ENCODE measurements around the gene AFF3. TPM values are rescaled to one million over a fixed set of nuclear protein-coding genes. Genes with fewer than 3 reads are reported as not detected.

Gene AFF3
- total and polyA plus RNA-seq, 2 of the 8 experiments (the other 6 are each of a cell fraction or from before 2014, with no cell fraction given), result 0.27 to 3.0 TPM

DNA sequence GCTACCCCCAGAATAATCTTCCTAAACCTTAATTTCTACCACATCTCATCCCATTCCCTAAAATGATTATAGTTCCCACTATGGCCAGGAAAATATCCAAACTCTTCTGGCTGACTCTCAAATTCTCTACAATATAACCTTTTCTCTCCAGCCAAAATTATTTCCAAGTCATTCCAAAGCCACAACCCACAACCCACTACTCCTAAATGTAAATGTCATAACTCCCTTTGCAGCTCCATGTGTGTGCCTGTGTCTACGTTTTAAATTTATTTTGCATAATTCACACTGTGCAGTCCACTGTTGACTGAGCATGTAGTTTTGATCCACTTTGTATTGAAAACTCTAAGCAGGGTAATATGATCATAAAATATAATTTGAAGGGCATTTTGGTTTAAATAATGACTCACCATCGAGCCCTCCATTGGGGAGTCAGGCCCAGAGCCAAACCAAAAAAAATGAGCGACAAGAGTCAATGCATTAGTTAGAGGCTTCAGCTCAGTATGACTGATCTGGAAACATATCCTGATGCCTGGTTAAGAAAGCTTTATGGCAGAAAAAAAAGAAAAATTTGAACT lies 171.0 kb downstream of the AFF3 start:
- H3K27me3 ChIP-seq (replicated peaks in 1 of 4; ENCODE audit: control insufficient read depth in 3 of 4, extremely low read depth in 1 of 4, insufficient read depth in 3 of 4, low read length in 3 of 4), result no peaks in the 10 kb centered on the region
- no peak overlapping the region for H3K23ac ChIP-seq (ENCODE audit: insufficient read length)
- H3K9me3 ChIP-seq (ENCODE audit: insufficient read depth in 2 of 2, low read depth in 1 of 2, low read length in 1 of 2), result no peaks in the 10 kb centered on the region
- H4K91ac ChIP-seq (replicated peaks; ENCODE audit: insufficient read length, low read length), result no peak overlapping the region
- H3K9ac ChIP-seq (replicated peaks in 1 of 4; ENCODE audit: extremely low read depth in 1 of 4, low read depth in 3 of 4, low read length in 3 of 4), result no peak overlapping the region
- H3K4me3 ChIP-seq (ENCODE audit: extremely low read depth in 1 of 4, insufficient read depth in 2 of 4, low read depth in 3 of 4, low read length in 4 of 4), result no peak overlapping the region
- H2AFZ ChIP-seq (ENCODE audit: low read length), result no peak overlapping the region
- FAIRE-seq, result no peak
- H3K27ac ChIP-seq (ENCODE audit: low read depth, low read length), result no peak overlapping the region
- no peak overlapping the region for H2BK120ac ChIP-seq (replicated peaks; ENCODE audit: low read depth, low read length)
- no peak for DNase-seq (ENCODE audit: low read depth in 1 of 2, low spot score in 2 of 2)
- H2BK20ac ChIP-seq (ENCODE audit: low read length), result no peak overlapping the region
- no peaks in the 10 kb centered on the region for H3K36me3 ChIP-seq (ENCODE audit: control insufficient read depth in 2 of 4, insufficient read depth in 4 of 4, low read length in 3 of 4)
- H4K8ac ChIP-seq (ENCODE audit: extremely low read depth, insufficient read depth, low read length), result no peak overlapping the region
- H2BK12ac ChIP-seq (ENCODE audit: low read depth, low read length), result no peak overlapping the region
- no peak overlapping the region for H3K4me2 ChIP-seq (ENCODE audit: insufficient read depth in 1 of 2, low read depth in 2 of 2, low read length in 2 of 2)
- H3K79me2 ChIP-seq (ENCODE audit: control insufficient read depth in 1 of 2, insufficient read depth in 2 of 2, low read length in 2 of 2), result no peaks in the 10 kb centered on the region
- H2BK5ac ChIP-seq (ENCODE audit: low read depth, low read length), result no peak overlapping the region
- peaks cover 0 to 3% (median 0%) of the 10 kb centered on the region in 4 experiments; a peak in 1 of 7 replicates for H3K4me1 ChIP-seq (replicated peaks in 1 of 4; ENCODE audit: control insufficient read depth in 3 of 4, insufficient read depth in 4 of 4, low read length in 3 of 4)
- H4K5ac ChIP-seq (ENCODE audit: insufficient read length, low read depth, low read length), result no peak overlapping the region
- no peak overlapping the region for H2AK5ac ChIP-seq (ENCODE audit: low read depth, low read length)
- no peak overlapping the region for H3K56ac ChIP-seq (replicated peaks; ENCODE audit: insufficient read length, low read depth, low read length)
- H4K20me1 ChIP-seq (replicated peaks in 1 of 2; ENCODE audit: control insufficient read depth in 1 of 2, insufficient read depth in 2 of 2, low read length in 2 of 2), result no peaks in the 10 kb centered on the region
- H3K4ac ChIP-seq (replicated peaks; ENCODE audit: insufficient read length, low read depth, low read length), result no peak overlapping the region
- H3K18ac ChIP-seq (ENCODE audit: extremely low read depth, low read length), result no peak overlapping the region
- no peak overlapping the region for H3K14ac ChIP-seq (ENCODE audit: insufficient read length)
- WGBS, 2 experiments (ENCODE audit: extremely low coverage in 1 of 2, insufficient coverage in 1 of 2, insufficient read length in 1 of 2, insufficient replicate concordance in 2 of 2, low coverage in 1 of 2, low lambda C conversion rate in 2 of 2, missing lambda C conversion rate in 1 of 2), result 91% methylated on average over 3 of the region's 3 CpGs; no CpG with 5 or more reads in 1 of the 2 experiments
- H2BK15ac ChIP-seq (ENCODE audit: low read length), result no peak overlapping the region
- no peaks in the 10 kb centered on the region for H3K79me1 ChIP-seq (ENCODE audit: low read depth, low read length)
- ChIA-PET POLR2A (ENCODE audit: partially characterized antibody) (no interaction called here), CTCF (ENCODE audit: partially characterized antibody) (interaction anchor here (0.6 to 0.7 kb wide), 2 partner anchors 12 to 43 kb away, joined by 3 read pairs; no protein-coding TSS in a partner anchor)
- H3K23me2 ChIP-seq (ENCODE audit: low read depth, low read length), result no peaks in the 10 kb centered on the region; the same call in 1 of the 2 replicates
- TF ChIP-seq NRF1 (IDR thresholded peaks at IDR 0.05; ENCODE audit: low read depth, low read length), result no peak
- no peak for TF ChIP-seq KDM1A (IDR thresholded peaks at IDR 0.05; ENCODE audit: borderline replicate concordance, low read length)
- TF ChIP-seq SIX5 (IDR thresholded peaks at IDR 0.05; ENCODE audit: low read depth, low read length), result no peak
- no peak for TF ChIP-seq SRF (IDR thresholded peaks at IDR 0.05; ENCODE audit: low read depth, low read length)
- TF ChIP-seq SP2 (IDR thresholded peaks at IDR 0.05; ENCODE audit: low read length), result no peak
- no peak for TF ChIP-seq SIRT6 (IDR thresholded peaks at IDR 0.05; ENCODE audit: low read length)
- no peak for TF ChIP-seq JUN (IDR thresholded peaks at IDR 0.05; ENCODE audit: low read depth, low read length)
- no peak for TF ChIP-seq CREB1 (IDR thresholded peaks at IDR 0.05)
- TF ChIP-seq EP300 (IDR thresholded peaks at IDR 0.05; ENCODE audit: borderline replicate concordance in 1 of 2, low read depth in 2 of 2, low read length in 2 of 2), result no peak
- TF ChIP-seq, protein P1, sequence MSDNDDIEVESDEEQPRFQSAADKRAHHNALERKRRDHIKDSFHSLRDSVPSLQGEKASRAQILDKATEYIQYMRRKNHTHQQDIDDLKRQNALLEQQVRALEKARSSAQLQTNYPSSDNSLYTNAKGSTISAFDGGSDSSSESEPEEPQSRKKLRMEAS (IDR thresholded peaks at IDR 0.05), result no peak
- no peak for TF ChIP-seq POLR2A (IDR thresholded peaks at IDR 0.05; ENCODE audit: control extremely low read depth in 1 of 2, low read depth in 2 of 2, low read length in 2 of 2)
- no peak for TF ChIP-seq HDAC6 (IDR thresholded peaks at IDR 0.05; ENCODE audit: low read depth, low read length)
- no peak for TF ChIP-seq KDM5A (IDR thresholded peaks at IDR 0.05; ENCODE audit: low read length)
- no peak for TF ChIP-seq PHF8 (conservative IDR thresholded peaks at IDR 0.05; ENCODE audit: low read depth, low read length)
- TF ChIP-seq BACH1 (IDR thresholded peaks at IDR 0.05; ENCODE audit: low read length), result no peak
- TF ChIP-seq TAF1 (IDR thresholded peaks at IDR 0.05; ENCODE audit: low read depth, low read length), result no peak
